Progenitor cell of endocrine pancreas (in vitro differentiated cells): Measurements from ENCODE around the gene EPS8L1. TPM values are rescaled to one million over a fixed set of nuclear protein-coding genes. Genes with fewer than 3 reads are reported as not detected.

Source experiments
- DNase-seq: peaks from one replicate; pipeline ENCODE4 v3.0.0; 2021; ENCODE audit warnings: low spot score; ENCODE audit not compliant: unreplicated experiment
- H3K27ac Mint-ChIP-seq: 2 replicates; pipeline ENCODE4 v1.8.0; 2021; ENCODE audit warnings: mild to moderate bottlenecking, moderate library complexity, mixed read lengths
- H3K27me3 Mint-ChIP-seq: 2 replicates; pipeline ENCODE4 v1.8.0; 2021; ENCODE audit warnings: mixed read lengths
- H3K36me3 Mint-ChIP-seq: 2 replicates; pipeline ENCODE4 v1.8.0; 2022; ENCODE audit warnings: mixed read lengths; ENCODE audit not compliant: insufficient read depth
- H3K4me1 Mint-ChIP-seq: 2 replicates; pipeline ENCODE4 v1.8.0; 2021; ENCODE audit warnings: low read depth, mixed read lengths
- H3K4me3 Mint-ChIP-seq: 2 replicates; pipeline ENCODE4 v1.8.0; 2021; ENCODE audit warnings: low read depth, mild to moderate bottlenecking, moderate library complexity, mixed read lengths
- H3K9me3 Mint-ChIP-seq: 2 replicates; pipeline ENCODE4 v1.8.0; 2021; ENCODE audit warnings: low read depth, mixed read lengths
- CTCF ChIP-seq: fragments of 200-600 bp; sonication (generic); IDR thresholded peaks from one replicate; pipeline ENCODE4 v1.5.0; 2021; ENCODE audit warnings: antibody characterized with exemption, mild to moderate bottlenecking; ENCODE audit not compliant: unreplicated experiment
- total RNA-seq: library from RNA; stranded (reverse); gene quantifications from 2 replicates; pipeline ENCODE4 v1.2.1, GENCODE V29; 2021

EPS8L1 gene
- total RNA-seq, 1 donor from 2014 or later: 14.4 TPM

- Mint-ChIP-seq H3K9me3 (no peaks in the 10 kb centered on the region), H3K27me3 (no peaks in the 10 kb centered on the region), H3K27ac (no peak overlapping the region), H3K36me3 (no peaks in the 10 kb centered on the region), H3K4me1 (no peaks in the 10 kb centered on the region), H3K4me3 (no peak overlapping the region)
- no peak for TF ChIP-seq CTCF
- DNase-seq: no peak
These were observed 28.6 kb upstream of the EPS8L1 start for GRCh38 chr19:55046975-55047622.

DNA sequence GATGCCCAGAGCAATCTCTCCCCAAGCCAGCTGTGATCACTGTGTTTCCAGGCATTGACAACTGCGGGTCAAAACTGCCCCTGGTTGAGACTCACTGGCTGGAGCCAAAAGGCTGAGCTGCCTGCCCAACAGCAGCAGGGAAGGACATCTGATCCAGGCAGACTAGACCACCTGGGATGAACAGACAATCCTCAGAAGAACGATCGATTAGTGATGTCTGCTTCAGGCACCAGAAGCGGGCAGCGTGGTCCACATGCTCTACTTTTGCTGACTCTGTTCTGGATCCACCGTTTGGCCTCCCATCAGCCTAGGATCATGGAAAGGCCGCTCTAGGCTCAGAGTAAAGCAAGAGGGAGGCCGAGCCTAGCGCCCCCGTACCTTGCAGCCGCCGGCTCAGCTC, 27.7 kb upstream of the EPS8L1 start:
- Mint-ChIP-seq H3K4me3 (no peak overlapping the region), H3K27me3 (no peaks in the 10 kb centered on the region), H3K36me3 (no peaks in the 10 kb centered on the region), H3K9me3 (no peaks in the 10 kb centered on the region), H3K27ac (no peak overlapping the region), H3K4me1 (no peaks in the 10 kb centered on the region)
- no peak for DNase-seq
- no peak for TF ChIP-seq CTCF

- Mint-ChIP-seq H3K27me3 (no peaks in the 10 kb centered on the region), H3K27ac (no peak overlapping the region), H3K36me3 (peaks cover 2% of the 10 kb centered on the region), H3K4me3 (no peak overlapping the region), H3K4me1 (no peaks in the 10 kb centered on the region), H3K9me3 (no peaks in the 10 kb centered on the region)
- TF ChIP-seq CTCF: no peak
- no peak for DNase-seq
These were observed 27.2 kb upstream of the EPS8L1 start for GRCh38 chr19:55048446-55048845.

- no peak for DNase-seq
- Mint-ChIP-seq H3K27ac (no peak overlapping the region), H3K4me1 (no peaks in the 10 kb centered on the region), H3K27me3 (no peaks in the 10 kb centered on the region), H3K4me3 (no peak overlapping the region), H3K36me3 (peaks cover 6% of the 10 kb centered on the region), H3K9me3 (no peaks in the 10 kb centered on the region)
- no peak for TF ChIP-seq CTCF
These were observed 24.7 kb upstream of the EPS8L1 start for GRCh38 chr19:55050749-55051532.

DNA sequence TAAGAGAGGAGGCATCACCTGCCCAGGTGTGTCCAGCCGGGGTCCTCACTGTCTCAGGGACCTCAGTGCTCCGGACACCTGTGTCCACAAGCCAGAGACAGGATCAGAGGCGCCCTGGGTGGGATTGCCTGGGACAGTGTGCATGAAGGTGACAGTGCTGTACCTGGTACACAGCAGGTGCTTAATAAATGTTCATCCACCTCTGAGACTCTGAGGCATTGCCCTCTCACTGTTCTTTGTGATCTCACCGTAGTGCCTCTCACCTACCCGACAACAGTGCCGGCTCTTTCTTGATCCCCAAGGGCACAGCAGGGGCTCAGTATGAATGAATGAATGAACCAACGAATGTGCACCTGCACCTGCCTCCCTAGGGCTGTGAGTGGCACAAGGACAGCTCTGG, 21.9 kb upstream of the EPS8L1 start:
- Mint-ChIP-seq H3K4me3 (no peak overlapping the region), H3K36me3 (peaks cover 16% of the 10 kb centered on the region), H3K9me3 (no peaks in the 10 kb centered on the region), H3K27me3 (no peaks in the 10 kb centered on the region), H3K27ac (no peak overlapping the region), H3K4me1 (no peaks in the 10 kb centered on the region)
- no peak for TF ChIP-seq CTCF
- no peak for DNase-seq
